ENCODE results near the gene IL31. TPM values are rescaled to one million over a fixed set of nuclear protein-coding genes. Genes with fewer than 3 reads are reported as not detected.

The IL31 gene
- total RNA-seq, 6 experiments from 2014 or later = not detected

- no peaks in the 10 kb centered on the region for H3K9me3 ChIP-seq
- 79% methylated on average over 10 of the region's 34 CpGs for WGBS (ENCODE audit: insufficient coverage, low coverage, low lambda C conversion rate, missing lambda C conversion rate)
- H3K4me3 ChIP-seq = no peak overlapping the region
- intact Hi-C loops (cut with DNase I) = loop anchor here in 1 of 2 donors (10.0 kb wide), 1 partner anchor 45 kb away; no protein-coding TSS in a partner anchor
- H3K27me3 ChIP-seq = no peaks in the 10 kb centered on the region
- no peak for ATAC-seq
- no peaks in the 10 kb centered on the region for H3K36me3 ChIP-seq
- DNase-seq = no peak
- TF ChIP-seq, protein P1, sequence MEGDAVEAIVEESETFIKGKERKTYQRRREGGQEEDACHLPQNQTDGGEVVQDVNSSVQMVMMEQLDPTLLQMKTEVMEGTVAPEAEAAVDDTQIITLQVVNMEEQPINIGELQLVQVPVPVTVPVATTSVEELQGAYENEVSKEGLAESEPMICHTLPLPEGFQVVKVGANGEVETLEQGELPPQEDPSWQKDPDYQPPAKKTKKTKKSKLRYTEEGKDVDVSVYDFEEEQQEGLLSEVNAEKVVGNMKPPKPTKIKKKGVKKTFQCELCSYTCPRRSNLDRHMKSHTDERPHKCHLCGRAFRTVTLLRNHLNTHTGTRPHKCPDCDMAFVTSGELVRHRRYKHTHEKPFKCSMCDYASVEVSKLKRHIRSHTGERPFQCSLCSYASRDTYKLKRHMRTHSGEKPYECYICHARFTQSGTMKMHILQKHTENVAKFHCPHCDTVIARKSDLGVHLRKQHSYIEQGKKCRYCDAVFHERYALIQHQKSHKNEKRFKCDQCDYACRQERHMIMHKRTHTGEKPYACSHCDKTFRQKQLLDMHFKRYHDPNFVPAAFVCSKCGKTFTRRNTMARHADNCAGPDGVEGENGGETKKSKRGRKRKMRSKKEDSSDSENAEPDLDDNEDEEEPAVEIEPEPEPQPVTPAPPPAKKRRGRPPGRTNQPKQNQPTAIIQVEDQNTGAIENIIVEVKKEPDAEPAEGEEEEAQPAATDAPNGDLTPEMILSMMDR (IDR thresholded peaks at IDR 0.05) = no peak
- TF ChIP-seq POLR2A (IDR thresholded peaks at IDR 0.05) = no peak
- H3K27ac ChIP-seq = no peak overlapping the region
- peaks cover 0 to 14% (median 0%) of the 10 kb centered on the region in 4 donors for H3K4me1 ChIP-seq
Measured at GRCh38 chr12:122189626-122190475, 15.8 kb upstream of the IL31 start.

DNA sequence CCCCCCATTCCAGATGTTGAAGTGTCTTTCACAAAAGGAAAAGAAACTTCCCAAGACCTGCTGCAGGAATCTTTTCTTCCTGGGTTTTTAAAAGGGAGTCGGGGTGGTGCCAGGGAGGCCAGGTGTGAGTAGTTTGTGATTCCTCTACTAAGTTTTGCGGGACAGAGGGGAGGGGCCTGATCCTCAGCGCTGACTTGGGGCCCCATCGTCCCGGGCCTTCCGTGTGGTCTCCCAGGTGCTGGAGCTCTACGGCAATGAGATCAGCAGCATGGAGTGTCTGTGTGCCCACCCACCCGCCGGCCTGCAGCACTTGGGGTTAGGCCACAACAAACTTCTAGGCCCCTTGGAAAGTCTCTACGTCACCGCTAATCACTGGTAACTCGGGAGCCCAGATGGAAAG is 13.4 kb upstream of the IL31 start:
- TF ChIP-seq, protein P1 (IDR thresholded peaks at IDR 0.05) = no peak
- TF ChIP-seq POLR2A (IDR thresholded peaks at IDR 0.05) = no peak
- Histone ChIP-seq H3K4me1 (peaks cover 0 to 19% (median 0%) of the 10 kb centered on the region in 4 donors), H3K9me3 (no peaks in the 10 kb centered on the region), H3K36me3 (no peaks in the 10 kb centered on the region), H3K27me3 (no peaks in the 10 kb centered on the region), H3K27ac (no peak overlapping the region), H3K4me3 (no peak overlapping the region)
- DNase-seq (no peak), ATAC-seq (no peak)
- intact Hi-C loops (cut with DNase I) = no loop called here
- WGBS (ENCODE audit: insufficient coverage, low coverage, low lambda C conversion rate, missing lambda C conversion rate) = 80% methylated on average over 1 of the region's 12 CpGs

DNA sequence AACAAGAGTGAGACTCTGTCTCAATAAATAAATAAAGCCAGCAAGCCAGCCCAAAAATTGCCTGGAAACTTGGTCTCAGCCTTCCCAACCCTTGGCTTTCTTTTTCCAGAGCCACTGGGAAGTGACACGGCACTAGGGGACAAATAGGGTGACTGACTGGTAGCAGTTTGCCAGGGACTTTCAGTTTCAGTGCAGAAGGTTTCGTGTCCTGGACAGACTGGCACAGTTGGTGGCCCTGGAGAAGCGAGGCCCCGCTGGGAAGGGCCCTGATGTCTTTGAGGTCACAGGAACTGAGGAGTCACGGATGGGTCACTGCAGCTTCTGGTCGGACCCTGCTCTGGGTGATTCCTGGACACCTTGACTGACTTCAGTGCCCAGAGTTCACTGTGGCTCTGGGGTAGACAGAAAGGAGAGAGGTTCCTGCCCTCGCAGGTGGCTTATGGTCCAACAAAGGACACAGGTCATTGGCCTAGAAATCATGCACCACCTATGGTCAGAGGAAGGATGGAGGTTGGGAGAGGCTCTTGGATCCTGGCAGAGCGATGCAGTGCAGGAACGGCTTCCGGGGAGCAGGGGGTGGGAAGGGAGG is 11.6 kb upstream of the IL31 start:
- H3K4me1 ChIP-seq = peaks cover 0 to 19% (median 0%) of the 10 kb centered on the region in 4 donors
- H3K27ac ChIP-seq = peak overlapping the region in 2 of 3 donors; percentile 49 to 53
- H3K27me3 ChIP-seq = no peaks in the 10 kb centered on the region
- intact Hi-C loops (cut with DNase I) = no loop called here
- WGBS (ENCODE audit: insufficient coverage, low coverage, low lambda C conversion rate, missing lambda C conversion rate) = 25% methylated on average over 2 of the region's 10 CpGs
- no peak for TF ChIP-seq POLR2A (IDR thresholded peaks at IDR 0.05)
- TF ChIP-seq, protein P1 (IDR thresholded peaks at IDR 0.05) = no peak
- H3K4me3 ChIP-seq = peak overlapping the region in 1 of 3 donors; percentile 29
- ATAC-seq (peak; percentile 77 to 88 (median 80)), DNase-seq (peak in 2 of 3 donors; percentile 34 to 60)
- H3K9me3 ChIP-seq = no peaks in the 10 kb centered on the region
- no peaks in the 10 kb centered on the region for H3K36me3 ChIP-seq

DNA sequence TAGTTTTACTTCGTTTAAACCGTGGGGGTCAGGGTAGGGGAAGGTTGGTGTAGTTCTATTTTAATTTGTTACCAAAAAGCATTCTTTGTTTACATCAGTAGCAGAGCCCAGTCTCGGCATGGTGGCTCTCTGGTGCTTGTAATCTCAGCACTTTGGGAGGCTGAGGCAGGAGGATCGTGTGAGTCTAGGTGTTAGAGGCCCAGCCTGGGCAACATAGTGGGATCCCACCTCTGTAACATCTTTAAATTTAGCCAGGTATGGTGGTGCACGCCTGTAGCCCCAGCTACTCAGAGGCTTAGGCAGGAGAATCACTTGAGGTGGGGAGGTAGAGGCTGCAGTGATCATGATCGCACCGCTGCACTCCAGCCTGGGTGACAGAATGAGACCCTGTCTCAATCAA is 11.1 kb upstream of the IL31 start:
- TF ChIP-seq, protein P1 (IDR thresholded peaks at IDR 0.05) = no peak
- no peak for TF ChIP-seq POLR2A (IDR thresholded peaks at IDR 0.05)
- peak overlapping the region in 2 of 3 donors; percentile 49 to 53 for H3K27ac ChIP-seq
- 87% methylated on average over 3 of the region's 7 CpGs for WGBS (ENCODE audit: insufficient coverage, low coverage, low lambda C conversion rate, missing lambda C conversion rate)

More for the DNA sequence above, 11.1 kb upstream of the IL31 start:
- intact Hi-C loops (cut with DNase I) = no loop called here
- Histone ChIP-seq H3K4me3 (peak overlapping the region in 1 of 3 donors; percentile 29), H3K27me3 (no peaks in the 10 kb centered on the region), H3K9me3 (no peaks in the 10 kb centered on the region), H3K36me3 (no peaks in the 10 kb centered on the region), H3K4me1 (peaks cover 0 to 19% (median 0%) of the 10 kb centered on the region in 4 donors)
- no peak for ATAC-seq
- no peak for DNase-seq
